HCT116 (cell line): ENCODE results near the gene SLC6A19. TPM values are rescaled to one million over a fixed set of nuclear protein-coding genes. Genes with fewer than 3 reads are reported as not detected.
A peak's percentile ranks its signal among the peaks of the same experiment; 100 is the strongest.

ENCODE experiments used
- ATAC-seq: fragments of 200-7000 bp; cut with Tn5 transposase; 2 replicates; pipeline ENCODE4 v1.9.1; 2020; ENCODE audit warnings: mild to moderate bottlenecking, moderate library complexity
- BruUV-seq: library from RNA; stranded (reverse); fragments of 400-500 nt; replicated peaks from 2 replicates; lab custom pipeline; 2021; lab: Mats Ljungman, UMichigan
- CTCF ChIA-PET: fragments of 300-600 bp; sonication (Branson Sonifier 250); formaldehyde crosslinking; loops from one replicate; lab custom pipeline; 2021; ENCODE audit warnings: antibody characterized with exemption; lab: Charles Lee
- POLR2A ChIA-PET: fragments of 300-600, 350-600 bp; sonication (Branson Sonifier 250); formaldehyde crosslinking; loops from one replicate; lab custom pipeline; 2021; ENCODE audit warnings: antibody characterized with exemption; lab: Charles Lee
- RAD21 ChIA-PET, 2 experiments: fragments of 300-600 bp; sonication (Branson Sonifier 250); formaldehyde crosslinking; loops; one replicate each; lab custom pipeline; 2023; ENCODE audit warnings: low total read pairs in 2 of 2; ENCODE audit not compliant: uncharacterized antibody in 2 of 2, unreplicated experiment in 2 of 2, low non-redundant PET in 1 of 2; lab: Charles Lee
- DNase-seq: peaks from one replicate; pipeline ENCODE4 v3.0.0-alpha.2; 2010; ENCODE audit warnings: low read depth, low spot score
- H2AFZ ChIP-seq: fragments of 200-600 bp; shearing (Covaris generic), sonication (generic); 2 replicates; pipeline ENCODE4 v1.6.1; 2017; ENCODE audit warnings: low read depth, mixed run types, mixed read lengths, antibody characterized with exemption, low read length; ENCODE audit not compliant: poor library complexity, severe bottlenecking
- H3K27ac ChIP-seq: 2 replicates; pipeline ENCODE4 v1.5.1; 2012; ENCODE audit warnings: low read depth, low read length
- H3K27me3 ChIP-seq: fragments of 200-600 bp; sonication (generic); 2 replicates; pipeline ENCODE4 v1.6.1; 2016; ENCODE audit warnings: mixed run types, low read length, mixed read lengths; ENCODE audit not compliant: insufficient read depth
- H3K36me3 ChIP-seq, 2 experiments: fragments of 200-500 bp in 1 of 2; fragments of 200-600 bp in 1 of 2; sonication (Bioruptor generic) in 1 of 2; sonication (generic) in 1 of 2; 2 replicates each; pipeline versions ENCODE4 v1.5.1 to v1.6.1; 2014 to 2016; ENCODE audit warnings: low read length in 2 of 2, inconsistent platforms in 1 of 2, mixed read lengths in 1 of 2, mixed run types in 1 of 2; ENCODE audit not compliant: insufficient read depth in 2 of 2, control insufficient read depth in 1 of 2
- H3K4me1 ChIP-seq, 2 experiments: fragments of 200-600 bp in 1 of 2; sonication (generic) in 1 of 2; 2 replicates each; pipeline versions ENCODE4 v1.5.1 to v1.6.1; 2012 to 2017; ENCODE audit warnings: low read length in 2 of 2, inconsistent platforms in 1 of 2, mild to moderate bottlenecking in 1 of 2, mixed read lengths in 1 of 2, mixed run types in 1 of 2, moderate library complexity in 1 of 2; ENCODE audit not compliant: insufficient read depth in 2 of 2, control insufficient read depth in 1 of 2
- H3K4me2 ChIP-seq: fragments of 200-600 bp; sonication (generic); 2 replicates; pipeline ENCODE4 v1.6.1; 2017; ENCODE audit warnings: mixed run types, low read length, mixed read lengths
- H3K4me3 ChIP-seq, 2 experiments: fragments of 200-600 bp in 1 of 2; sonication (generic) in 1 of 2; replicated peaks in 1 of 2; 2 replicates each; pipeline ENCODE4 v1.5.1; 2011 to 2016; ENCODE audit warnings: low read length in 2 of 2, control low read depth in 1 of 2, low read depth in 1 of 2, mild to moderate bottlenecking in 1 of 2, mixed read lengths in 1 of 2, mixed run types in 1 of 2
- H3K79me2 ChIP-seq: fragments of 200-600 bp; sonication (generic); 2 replicates; pipeline ENCODE4 v1.6.1; 2017; ENCODE audit warnings: mild to moderate bottlenecking, mixed run types, low read length, moderate library complexity, mixed read lengths; ENCODE audit not compliant: insufficient read depth
- H3K9ac ChIP-seq: fragments of 200-600 bp; sonication (generic); 2 replicates; pipeline ENCODE4 v1.6.1; 2016; ENCODE audit warnings: low read length, mixed read lengths
- H3K9me2 ChIP-seq: fragments of 200-600 bp; sonication (generic), shearing (Covaris generic); 2 replicates; pipeline ENCODE4 v1.6.1; 2017; ENCODE audit warnings: mixed run types, mild to moderate bottlenecking, moderate library complexity; ENCODE audit not compliant: insufficient read depth
- H3K9me3 ChIP-seq, 2 experiments: fragments of 200-500 bp in 1 of 2; fragments of 200-600 bp in 1 of 2; sonication (Bioruptor generic) in 1 of 2; sonication (generic) in 1 of 2; 2 replicates each; pipeline ENCODE4 v1.6.1; 2014 to 2017; ENCODE audit warnings: low read length in 2 of 2, mixed read lengths in 2 of 2, inconsistent platforms in 1 of 2, low read depth in 1 of 2, mild to moderate bottlenecking in 1 of 2, mixed run types in 1 of 2, moderate library complexity in 1 of 2; ENCODE audit not compliant: control insufficient read depth in 1 of 2, insufficient read depth in 1 of 2
- H4K20me1 ChIP-seq: fragments of 200-600 bp; sonication (generic), shearing (Covaris generic); 2 replicates; pipeline ENCODE4 v1.6.1; 2017; ENCODE audit warnings: mixed run types, mild to moderate bottlenecking, moderate library complexity; ENCODE audit not compliant: insufficient read depth
- EGR1 ChIP-seq: IDR thresholded peaks from 2 replicates; pipeline ENCODE4 v1.6.1; 2012; ENCODE audit warnings: low read depth
- JUND ChIP-seq: IDR thresholded peaks from 2 replicates; pipeline ENCODE4 v1.6.1; 2012
- RAD21 ChIP-seq: IDR thresholded peaks from 2 replicates; pipeline ENCODE4 v1.6.1; 2012; ENCODE audit warnings: low read depth, mild to moderate bottlenecking
- REST ChIP-seq: IDR thresholded peaks from 2 replicates; pipeline ENCODE4 v1.6.1; 2012; ENCODE audit warnings: low read depth
- SP1 ChIP-seq: IDR thresholded peaks from 2 replicates; pipeline ENCODE4 v1.6.1; 2012; ENCODE audit warnings: low read depth
- SRF ChIP-seq: IDR thresholded peaks from 2 replicates; pipeline ENCODE4 v1.6.1; 2012; ENCODE audit warnings: low read depth
- TCF7L2 ChIP-seq: IDR thresholded peaks from 2 replicates; pipeline ENCODE4 v1.7.0; 2011; ENCODE audit warnings: borderline replicate concordance, inconsistent platforms; ENCODE audit not compliant: insufficient read depth, insufficient read length; ENCODE audit errors: extremely low read depth
- intact Hi-C: fragments of 100-400 bp; cut with micrococcal nuclease; formaldehyde crosslinking; loops from 2 replicates; pipeline ENCODE4 v1.10.0; 2022
- total RNA-seq: library from RNA; stranded (reverse); gene quantifications from one replicate; pipeline ENCODE4 v1.2.1, GENCODE V29; 2021; ENCODE audit not compliant: unreplicated experiment

SLC6A19 gene
- total RNA-seq, 1 experiment from 2014 or later = not detected

- BruUV-seq = no TSS peak
- Histone ChIP-seq H3K79me2 (no peaks in the 10 kb centered on the region), H3K27ac (no peak overlapping the region), H3K27me3 (no peaks in the 10 kb centered on the region), H3K9ac (no peak overlapping the region), H3K9me3 (no peaks in the 10 kb centered on the region), H3K4me1 (no peaks in the 10 kb centered on the region), H3K36me3 (no peaks in the 10 kb centered on the region), H3K4me2 (no peak overlapping the region), H3K4me3 (no peak overlapping the region), H2AFZ (no peak overlapping the region), H3K9me2 (no peaks in the 10 kb centered on the region), H4K20me1 (no peaks in the 10 kb centered on the region)
- intact Hi-C loops = loop anchor here (1.0 kb wide), 2 partner anchors 37 to 78 kb away; no protein-coding TSS in a partner anchor
- ChIA-PET POLR2A (no interaction called here), RAD21 (no interaction called here), CTCF (no interaction called here)
- TF ChIP-seq SP1 = no peak
- no peak for TF ChIP-seq EGR1
- no peak for TF ChIP-seq RAD21
- TF ChIP-seq SRF = no peak
- ATAC-seq (no peak), DNase-seq (no peak)
These were observed 44.6 kb downstream of the SLC6A19 start for GRCh38 chr5:1245905-1246576.

GRCh38 chr5:1246711-1247431 lies 45.5 kb downstream of the SLC6A19 start:
- no peak overlapping the region for H3K4me3 ChIP-seq
- no peak overlapping the region for H3K27ac ChIP-seq
- no peak overlapping the region for H3K4me2 ChIP-seq
- ChIA-PET RAD21 (no interaction called here), CTCF (no interaction called here), POLR2A (no interaction called here)
- no peaks in the 10 kb centered on the region for H3K36me3 ChIP-seq
- H3K9me3 ChIP-seq = no peaks in the 10 kb centered on the region
- BruUV-seq = no TSS peak
- no peaks in the 10 kb centered on the region for H4K20me1 ChIP-seq
- TF ChIP-seq TCF7L2 (peak; percentile 65), REST (peak; percentile 86), JUND (no peak)
- no peak overlapping the region for H3K9ac ChIP-seq
- peaks cover 0 to 2% of the 10 kb centered on the region in 2 experiments; a peak in 1 of 4 replicates for H3K4me1 ChIP-seq
- H3K9me2 ChIP-seq = no peaks in the 10 kb centered on the region
- H2AFZ ChIP-seq = no peak overlapping the region
- no peaks in the 10 kb centered on the region for H3K27me3 ChIP-seq
- DNase-seq = no peak
- ATAC-seq = peak; percentile 43; the same call in 1 of the 2 replicates
- intact Hi-C loops = no loop called here
- no peaks in the 10 kb centered on the region for H3K79me2 ChIP-seq
